Raji (cell line): ENCODE data around the gene KLHL11.
A peak's percentile ranks its signal among the peaks of the same experiment; 100 is the strongest.

Source experiments
- POLR2A ChIP-seq: IDR thresholded peaks from 2 replicates; pipeline ENCODE4 v1.6.1; 2011; ENCODE audit warnings: low read depth, low read length, control low read depth; ENCODE audit not compliant: insufficient read depth

Gene KLHL11

GRCh38 chr17:41864836-41865595 is at the start of gene KLHL11:
Gene KLHL11 (minus strand): TSS chr17:41865423. CDS start chr17:41865370, 53 bp downstream.
- peak; percentile 84 for TF ChIP-seq POLR2A

GRCh38 chr17:41915020-41915419 is 49.8 kb upstream of the KLHL11 start:
- no peak for TF ChIP-seq POLR2A

GRCh38 chr17:41914358-41914766 is 49.1 kb upstream of the KLHL11 start:
- TF ChIP-seq POLR2A, result no peak

GRCh38 chr17:41913798-41914197 is 48.6 kb upstream of the KLHL11 start:
- no peak for TF ChIP-seq POLR2A

- no peak for TF ChIP-seq POLR2A
These were observed 47.7 kb upstream of the KLHL11 start for GRCh38 chr17:41912925-41913324.

GRCh38 chr17:41910701-41911391 is 45.6 kb upstream of the KLHL11 start:
- TF ChIP-seq POLR2A, result no peak

- no peak for TF ChIP-seq POLR2A
These were observed 43.9 kb upstream of the KLHL11 start for GRCh38 chr17:41909088-41909487.

- no peak for TF ChIP-seq POLR2A
These were observed 42.7 kb upstream of the KLHL11 start for GRCh38 chr17:41907633-41908539.

GRCh38 chr17:41907185-41907556 is 41.9 kb upstream of the KLHL11 start:
- TF ChIP-seq POLR2A, result no peak

GRCh38 chr17:41906465-41907184 is 41.4 kb upstream of the KLHL11 start:
- no peak for TF ChIP-seq POLR2A

GRCh38 chr17:41905172-41905571 is 39.9 kb upstream of the KLHL11 start:
- TF ChIP-seq POLR2A, result no peak

- TF ChIP-seq POLR2A, result no peak
These were observed 39.1 kb upstream of the KLHL11 start for GRCh38 chr17:41904242-41904841.

GRCh38 chr17:41901646-41902045 is 36.4 kb upstream of the KLHL11 start:
- no peak for TF ChIP-seq POLR2A

- TF ChIP-seq POLR2A, result no peak
These were observed 31.5 kb upstream of the KLHL11 start for GRCh38 chr17:41896726-41897125.

- TF ChIP-seq POLR2A, result no peak
These were observed 30.4 kb upstream of the KLHL11 start for GRCh38 chr17:41895617-41896016.

GRCh38 chr17:41894791-41895331 is 29.6 kb upstream of the KLHL11 start:
- no peak for TF ChIP-seq POLR2A
